PC-9 (cell line): ENCODE data around the gene DENND5A. TPM values are rescaled to one million over a fixed set of nuclear protein-coding genes. Genes with fewer than 3 reads are reported as not detected.

ENCODE experiments used
- BruUV-seq: library from RNA; stranded (reverse); fragments of 400-500 nt; replicated peaks from 2 replicates; lab custom pipeline; 2021; lab: Mats Ljungman, UMichigan
- CTCF ChIA-PET: fragments of 300-600 bp; sonication (Branson Sonifier 250); formaldehyde crosslinking; loops from one replicate; lab custom pipeline; 2022; ENCODE audit warnings: antibody characterized with exemption; lab: Charles Lee
- POLR2A ChIA-PET: fragments of 300-600 bp; sonication (Branson Sonifier 250); formaldehyde crosslinking; loops from one replicate; lab custom pipeline; 2022; ENCODE audit warnings: antibody characterized with exemption; ENCODE audit not compliant: unreplicated experiment; lab: Charles Lee
- DNase-seq, 2 experiments: peaks; one replicate each; pipeline versions ENCODE4 v3.0.0 to v3.0.0-alpha.2; 2015 to 2022; ENCODE audit warnings: mixed read lengths in 1 of 2
- H2AFZ ChIP-seq: fragments of 200-600 bp; sonication (generic); 2 replicates; pipeline ENCODE4 v1.8.1; 2017; ENCODE audit warnings: antibody characterized with exemption
- H3F3A ChIP-seq: fragments of 200-600 bp; sonication (generic); 2 replicates; pipeline ENCODE4 v1.8.1; 2017; ENCODE audit warnings: antibody characterized with exemption, mild to moderate bottlenecking, low read depth; ENCODE audit not compliant: insufficient read depth
- H3K27ac ChIP-seq: fragments of 200-600 bp; sonication (generic); 2 replicates; pipeline ENCODE4 v1.6.1; 2016; ENCODE audit warnings: mixed run types
- H3K27me3 ChIP-seq: fragments of 200-600 bp; sonication (generic); 2 replicates; pipeline ENCODE4 v1.6.1; 2016; ENCODE audit warnings: low read depth, mixed run types; ENCODE audit not compliant: insufficient read depth
- H3K36me3 ChIP-seq: fragments of 200-600 bp; sonication (generic); 2 replicates; pipeline ENCODE4 v1.6.1; 2016; ENCODE audit warnings: low read depth, mixed run types
- H3K4me1 ChIP-seq: fragments of 200-600 bp; sonication (generic); replicated peaks from 2 replicates; pipeline ENCODE4 v1.6.1; 2016; ENCODE audit warnings: mixed run types; ENCODE audit not compliant: insufficient read depth
- H3K4me2 ChIP-seq: fragments of 200-600 bp; sonication (generic); 2 replicates; pipeline ENCODE4 v1.6.1; 2017; ENCODE audit warnings: mixed run types
- H3K4me3 ChIP-seq: fragments of 200-600 bp; sonication (generic); 2 replicates; pipeline ENCODE4 v1.6.1; 2016; ENCODE audit warnings: mixed run types
- H3K79me2 ChIP-seq: fragments of 200-600 bp; sonication (generic); 2 replicates; pipeline ENCODE4 v1.6.1; 2017; ENCODE audit warnings: low read depth, mixed run types
- H3K9me2 ChIP-seq: fragments of 200-600 bp; sonication (generic); 2 replicates; pipeline ENCODE4 v1.8.1; 2017; ENCODE audit warnings: mild to moderate bottlenecking; ENCODE audit not compliant: insufficient read depth
- H3K9me3 ChIP-seq: fragments of 200-600 bp; sonication (generic); 2 replicates; pipeline ENCODE4 v1.8.1; 2016; ENCODE audit warnings: low read depth; ENCODE audit not compliant: insufficient read depth
- H4K20me1 ChIP-seq: fragments of 200-600 bp; sonication (generic); 2 replicates; pipeline ENCODE4 v1.8.1; 2017; ENCODE audit not compliant: insufficient read depth
- CTCF ChIP-seq: fragments of 200-600 bp; sonication (generic); conservative IDR thresholded peaks from 2 replicates; pipeline ENCODE4 v1.6.1; 2017; ENCODE audit warnings: mixed run types, antibody characterized with exemption, mild to moderate bottlenecking, moderate library complexity
- EZH2 ChIP-seq: fragments of 200-600 bp; sonication (generic); IDR thresholded peaks from 2 replicates; pipeline ENCODE4 v1.8.0; 2017; ENCODE audit warnings: antibody characterized with exemption, low read depth
- intact Hi-C: fragments of 100-400 bp; cut with micrococcal nuclease; formaldehyde crosslinking; loops from one replicate; pipeline ENCODE4 v1.10.0; 2022; ENCODE audit not compliant: unreplicated experiment
- microRNA-seq: library from miRNA; unstranded; fragments of <30 nt; microRNA quantifications from one replicate; pipeline ENCODE4 v1.2.0, GENCODE V29; 2021; ENCODE audit warnings: borderline number of aligned reads, borderline replicate concordance
- total RNA-seq: library from RNA; stranded (reverse); gene quantifications from 2 replicates; pipeline ENCODE4 v1.2.3, GENCODE V29; 2021

DENND5A gene
- total RNA-seq, 1 experiment from 2014 or later, result 19.8 TPM

- Histone ChIP-seq H3K27me3 (no peaks in the 10 kb centered on the region), H3F3A (no peaks in the 10 kb centered on the region), H2AFZ (no peak overlapping the region), H3K9me2 (no peaks in the 10 kb centered on the region), H3K79me2 (no peaks in the 10 kb centered on the region), H3K27ac (no peak overlapping the region), H3K4me2 (no peak overlapping the region), H3K9me3 (no peaks in the 10 kb centered on the region), H4K20me1 (no peaks in the 10 kb centered on the region), H3K4me3 (no peak overlapping the region), H3K36me3 (no peaks in the 10 kb centered on the region), H3K4me1 (no peaks in the 10 kb centered on the region)
- DNase-seq, result no peak
- no peak for TF ChIP-seq CTCF
- no peak for TF ChIP-seq EZH2
- POLR2A ChIA-PET, result no interaction called here
- intact Hi-C loops, result no loop called here
- CTCF ChIA-PET, result no interaction called here
- BruUV-seq, result no TSS peak
These were observed 174.6 kb downstream of the DENND5A start for GRCh38 chr11:9090488-9091043.

GRCh38 chr11:9089636-9090035 lies 175.5 kb downstream of the DENND5A start:
- Histone ChIP-seq H4K20me1 (no peaks in the 10 kb centered on the region), H2AFZ (no peak overlapping the region), H3K9me2 (no peaks in the 10 kb centered on the region), H3F3A (no peaks in the 10 kb centered on the region), H3K79me2 (no peaks in the 10 kb centered on the region), H3K27me3 (no peaks in the 10 kb centered on the region), H3K4me3 (no peak overlapping the region), H3K9me3 (no peaks in the 10 kb centered on the region), H3K36me3 (no peaks in the 10 kb centered on the region), H3K4me1 (no peaks in the 10 kb centered on the region), H3K27ac (no peak overlapping the region), H3K4me2 (no peak overlapping the region)
- intact Hi-C loops, result no loop called here
- ChIA-PET POLR2A (no interaction called here), CTCF (no interaction called here)
- no TSS peak for BruUV-seq
- DNase-seq, result no peak
- TF ChIP-seq EZH2 (no peak), CTCF (no peak)

- intact Hi-C loops, result no loop called here
- POLR2A ChIA-PET, result no interaction called here
These were observed 176.1 kb downstream of the DENND5A start for GRCh38 chr11:9089061-9089460.

More at GRCh38 chr11:9089061-9089460, 176.1 kb downstream of the DENND5A start:
- H3K4me1 ChIP-seq, result no peaks in the 10 kb centered on the region
- no peak for DNase-seq
- BruUV-seq, result no TSS peak
- no peak for TF ChIP-seq CTCF
- TF ChIP-seq EZH2, result no peak
- no peaks in the 10 kb centered on the region for H3K9me2 ChIP-seq
- no peaks in the 10 kb centered on the region for H3K9me3 ChIP-seq
- no peaks in the 10 kb centered on the region for H3F3A ChIP-seq
- H3K4me3 ChIP-seq, result no peak overlapping the region
- H3K27me3 ChIP-seq, result no peaks in the 10 kb centered on the region
- no peaks in the 10 kb centered on the region for H3K79me2 ChIP-seq
- no peak overlapping the region for H3K4me2 ChIP-seq
- H3K27ac ChIP-seq, result no peak overlapping the region
- no peak overlapping the region for H2AFZ ChIP-seq
- CTCF ChIA-PET, result no interaction called here
- no peaks in the 10 kb centered on the region for H4K20me1 ChIP-seq
- no peaks in the 10 kb centered on the region for H3K36me3 ChIP-seq

Small RNA genes lying within 50 kb of the gene (microRNA-seq; reads per million reads assigned to microRNA genes)
- not detected for gene MIR5691

Other genes starting within 250 kb of the DENND5A start
- gene SCUBE2, start 173.8 kb downstream of the DENND5A start, total RNA-seq, result not detected in 2 replicates
- gene TMEM41B, start 49.2 kb upstream of the DENND5A start, total RNA-seq, result 58.5 and 65.1 TPM in 2 replicates
- gene IPO7, start 119.3 kb upstream of the DENND5A start, total RNA-seq, result 83.7 and 126 TPM in 2 replicates
- gene ZNF143, start 195.7 kb upstream of the DENND5A start, total RNA-seq, result 14.7 and 16.5 TPM in 2 replicates